GM12878 (cell line): Measurements from ENCODE around the gene ADCY9.

Experiments
- BMI1 ChIP-seq: fragments of 450-650 bp; IDR thresholded peaks from 2 replicates; pipeline ENCODE4 v1.6.1; 2016; ENCODE audit warnings: mild to moderate bottlenecking, moderate library complexity, borderline replicate concordance
- EP300 ChIP-seq, 2 experiments: fragments of 150-350 bp in 1 of 2; IDR thresholded peaks; 2 replicates each; pipeline ENCODE4 v1.6.1; 2011 to 2012; ENCODE audit warnings: low read depth in 2 of 2, low read length in 2 of 2, borderline replicate concordance in 1 of 2, improper control_type of control experiment in 1 of 2, inconsistent platforms in 1 of 2; ENCODE audit not compliant: control insufficient read depth in 1 of 2
- FOXK2 ChIP-seq: fragments of 450-650 bp; IDR thresholded peaks from 2 replicates; pipeline ENCODE4 v1.6.1; 2017; ENCODE audit warnings: mild to moderate bottlenecking, moderate library complexity
- TF ChIP-seq, protein P1 (sequence below): IDR thresholded peaks from 2 replicates; pipeline ENCODE4 v1.6.1; 2011; ENCODE audit warnings: low read depth, low read length, improper control_type of control experiment, borderline replicate concordance

DNA sequence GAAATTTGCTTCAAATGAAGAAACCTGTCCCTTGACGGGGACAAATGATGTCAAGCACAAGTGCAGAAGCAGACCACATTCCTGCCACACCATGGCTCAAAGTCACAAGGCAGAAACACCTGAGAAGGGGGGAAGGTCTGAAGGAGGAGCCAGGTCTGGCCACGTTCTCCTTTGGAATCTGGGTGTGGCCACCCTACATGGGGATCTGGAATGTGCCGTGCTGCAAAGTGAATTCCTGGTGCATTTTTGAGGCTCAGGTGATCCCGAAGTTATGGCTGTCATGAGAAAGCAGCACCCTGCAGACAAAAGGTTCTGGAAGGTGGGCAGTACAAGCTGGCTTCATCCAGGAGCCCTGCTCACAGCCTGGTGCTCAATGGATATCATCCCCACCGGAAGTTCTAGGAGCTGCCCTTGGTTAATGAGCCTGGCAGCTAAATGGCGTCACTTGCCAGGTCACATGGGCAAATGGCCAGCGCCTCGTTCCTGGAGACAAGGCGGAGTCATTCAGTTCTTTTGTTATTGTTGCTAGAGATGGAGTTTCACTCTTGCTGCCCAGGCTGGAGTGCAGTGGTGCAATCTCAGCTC lies 20.1 kb upstream of the ADCY9 start:
- TF ChIP-seq FOXK2, result no peak
- TF ChIP-seq EP300 (IDR thresholded peaks at IDR 0.05; ENCODE audit: borderline replicate concordance in 1 of 2, control insufficient read depth in 1 of 2, low read depth in 2 of 2, low read length in 2 of 2), result no peak
- no peak for TF ChIP-seq BMI1
- TF ChIP-seq, protein P1, sequence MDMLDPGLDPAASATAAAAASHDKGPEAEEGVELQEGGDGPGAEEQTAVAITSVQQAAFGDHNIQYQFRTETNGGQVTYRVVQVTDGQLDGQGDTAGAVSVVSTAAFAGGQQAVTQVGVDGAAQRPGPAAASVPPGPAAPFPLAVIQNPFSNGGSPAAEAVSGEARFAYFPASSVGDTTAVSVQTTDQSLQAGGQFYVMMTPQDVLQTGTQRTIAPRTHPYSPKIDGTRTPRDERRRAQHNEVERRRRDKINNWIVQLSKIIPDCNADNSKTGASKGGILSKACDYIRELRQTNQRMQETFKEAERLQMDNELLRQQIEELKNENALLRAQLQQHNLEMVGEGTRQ, result no peak
